Thyroid gland (tissue), 4 donors: ENCODE measurements around the gene ZNF302.

ENCODE experiments used
- CTCF ChIP-seq, 6 experiments: fragments of 200-600 bp in 3 of 6; fragments of 450-650 bp in 3 of 6; sonication (generic) in 3 of 6; IDR thresholded peaks; one replicate each; pipeline ENCODE4 v1.5.1; 2016 to 2019; ENCODE audit warnings: antibody characterized with exemption in 6 of 6, mild to moderate bottlenecking in 2 of 6, inconsistent platforms in 1 of 6, moderate library complexity in 1 of 6
- POLR2A ChIP-seq, 2 donors: fragments of 450-650 bp; IDR thresholded peaks; one replicate each; pipeline ENCODE4 v1.6.1; 2017; ENCODE audit warnings: antibody characterized with exemption in 2 of 2, mild to moderate bottlenecking in 2 of 2, moderate library complexity in 1 of 2

- no peak for TF ChIP-seq CTCF (IDR thresholded peaks at IDR 0.05)
- TF ChIP-seq POLR2A (IDR thresholded peaks at IDR 0.05), result no peak
These were observed 47.9 kb downstream of the ZNF302 start for GRCh38 chr19:34725400-34725799.
